Common myeloid progenitor, CD34-positive (primary cell): ENCODE measurements around the gene MYO3A.

Experiments used
- CTCF ChIA-PET: fragments of 350-600 bp; sonication (Branson Sonifier 250); formaldehyde crosslinking; loops from one replicate; lab custom pipeline; 2021; ENCODE audit warnings: antibody characterized with exemption; lab: Charles Lee
- POLR2A ChIA-PET: fragments of 350-600 bp; sonication (Branson Sonifier 250); formaldehyde crosslinking; loops from one replicate; lab custom pipeline; 2021; ENCODE audit warnings: antibody characterized with exemption; lab: Charles Lee
- DNase-seq, 3 donors: peaks; one replicate each; pipeline versions ENCODE4 v3.0.0 to v3.0.0-alpha.2; 2013
- H3K27ac ChIP-seq, 2 experiments: 1 replicate in 1 of 2; 2 replicates in 1 of 2; pipeline ENCODE4 v1.7.0; 2013; ENCODE audit warnings: inconsistent platforms in 2 of 2, low read length in 2 of 2, mild to moderate bottlenecking in 2 of 2, low read depth in 1 of 2, moderate library complexity in 1 of 2; ENCODE audit not compliant: severe bottlenecking in 2 of 2, insufficient read depth in 1 of 2, poor library complexity in 1 of 2
- H3K27me3 ChIP-seq, 5 experiments: replicated peaks in 2 of 5; 1 replicate in 3 of 5; 2 replicates in 2 of 5; pipeline versions ENCODE4 v1.6.1 to v1.7.0; 2013; ENCODE audit warnings: low read length in 4 of 5, mild to moderate bottlenecking in 2 of 5, moderate library complexity in 2 of 5, inconsistent platforms in 1 of 5; ENCODE audit not compliant: insufficient read depth in 5 of 5, control insufficient read depth in 4 of 5
- H3K36me3 ChIP-seq, 4 experiments: 1 replicate in 2 of 4; 2 replicates in 2 of 4; pipeline versions ENCODE4 v1.6.1 to v1.7.0; 2013; ENCODE audit warnings: low read length in 3 of 4, control low read depth in 1 of 4, mild to moderate bottlenecking in 1 of 4; ENCODE audit not compliant: control insufficient read depth in 4 of 4, insufficient read depth in 4 of 4
- H3K4me1 ChIP-seq, 4 experiments: 1 replicate in 3 of 4; 2 replicates in 1 of 4; pipeline versions ENCODE4 v1.6.1 to v1.7.1; 2013; ENCODE audit warnings: low read length in 3 of 4, mild to moderate bottlenecking in 3 of 4, control low read depth in 1 of 4, inconsistent platforms in 1 of 4, moderate library complexity in 1 of 4; ENCODE audit not compliant: control insufficient read depth in 4 of 4, insufficient read depth in 4 of 4; ENCODE audit errors: control extremely low read depth in 1 of 4
- H3K4me3 ChIP-seq, 7 experiments: 1 replicate in 4 of 7; 2 replicates in 3 of 7; pipeline versions ENCODE4 v1.5.1 to v1.7.0; 2013; ENCODE audit warnings: mild to moderate bottlenecking in 7 of 7, low read length in 6 of 7, moderate library complexity in 6 of 7, inconsistent platforms in 2 of 7, low read depth in 2 of 7, control low read depth in 1 of 7; ENCODE audit not compliant: insufficient read depth in 4 of 7, control insufficient read depth in 1 of 7; ENCODE audit errors: extremely low read depth in 1 of 7
- H3K9me3 ChIP-seq, 5 experiments: 1 replicate in 4 of 5; 2 replicates in 1 of 5; pipeline versions ENCODE4 v1.6.1 to v1.7.1; 2013; ENCODE audit warnings: low read length in 4 of 5, mild to moderate bottlenecking in 2 of 5, inconsistent platforms in 1 of 5, low read depth in 1 of 5, moderate library complexity in 1 of 5; ENCODE audit not compliant: control insufficient read depth in 4 of 5, insufficient read depth in 2 of 5; ENCODE audit errors: control extremely low read depth in 1 of 5
- WGBS: methylation state at CpG from one replicate; pipeline ENCODE4 v1.1.5; 2013; ENCODE audit not compliant: insufficient coverage; 5-methylcytosine and 5-hydroxymethylcytosine counted together

Gene MYO3A

DNA sequence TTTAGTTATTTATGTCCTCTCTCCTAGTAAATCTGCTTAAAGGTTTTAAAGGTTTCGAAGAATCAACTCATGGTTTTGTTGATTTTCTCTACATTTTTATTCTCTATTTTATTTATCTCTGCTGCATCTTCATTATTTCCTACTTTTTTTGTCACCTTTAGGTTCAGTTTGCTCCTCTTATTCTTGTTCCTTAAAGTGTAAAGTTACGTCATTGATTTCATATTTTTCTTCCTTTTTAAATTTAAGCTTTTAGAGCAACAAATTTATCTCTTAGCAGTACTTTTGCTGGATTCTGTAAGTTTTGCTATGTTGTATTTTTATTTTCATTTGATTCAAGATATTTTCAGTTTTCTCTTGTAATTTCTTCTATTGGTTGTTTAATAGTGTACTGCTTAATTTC lies 10.7 kb downstream of the MYO3A start:
- DNase-seq: no peak
- H3K36me3 ChIP-seq: no peaks in the 10 kb centered on the region
- CTCF ChIA-PET: no interaction called here
- H3K4me1 ChIP-seq: no peaks in the 10 kb centered on the region
- H3K27ac ChIP-seq: no peak overlapping the region
- H3K9me3 ChIP-seq: peaks cover 0 to 3% (median 2%) of the 10 kb centered on the region in 5 experiments
- POLR2A ChIA-PET: no interaction called here
- 100% methylated on average over 1 of the region's 2 CpGs for WGBS
- H3K4me3 ChIP-seq: no peak overlapping the region
- H3K27me3 ChIP-seq: peaks cover 0 to 11% (median 2%) of the 10 kb centered on the region in 5 experiments

GRCh38 chr10:25952857-25953256 lies 18.8 kb downstream of the MYO3A start:
- POLR2A ChIA-PET: no interaction called here
- Histone ChIP-seq H3K27me3 (peaks cover 0 to 1% (median 0%) of the 10 kb centered on the region in 5 experiments), H3K4me3 (no peak overlapping the region), H3K4me1 (no peaks in the 10 kb centered on the region), H3K27ac (no peak overlapping the region), H3K36me3 (no peaks in the 10 kb centered on the region), H3K9me3 (peaks cover 0 to 12% (median 0%) of the 10 kb centered on the region in 5 experiments)
- 100% methylated on average over 1 of the region's 2 CpGs for WGBS
- no peak for DNase-seq
- CTCF ChIA-PET: no interaction called here

- Histone ChIP-seq H3K36me3 (no peaks in the 10 kb centered on the region), H3K9me3 (peaks cover 0 to 19% (median 0%) of the 10 kb centered on the region in 5 experiments), H3K4me1 (peaks cover 0 to under 1% (median 0%) of the 10 kb centered on the region in 4 experiments), H3K27me3 (peaks cover 0 to 5% (median 0%) of the 10 kb centered on the region in 5 experiments), H3K27ac (no peak overlapping the region), H3K4me3 (no peak overlapping the region)
- ChIA-PET POLR2A (no interaction called here), CTCF (no interaction called here)
- no peak for DNase-seq
- no CpG with 5 or more reads among the region's 1 CpG for WGBS
Measured at GRCh38 chr10:25954851-25955250, 20.8 kb downstream of the MYO3A start.

GRCh38 chr10:25959540-25960232 lies 25.7 kb downstream of the MYO3A start:
- peaks cover 0 to 19% (median 0%) of the 10 kb centered on the region in 5 experiments for H3K9me3 ChIP-seq
- peak; percentile 14 to 44 (median 42) for DNase-seq
- no peak overlapping the region for H3K27ac ChIP-seq
- POLR2A ChIA-PET: no interaction called here
- H3K27me3 ChIP-seq: peaks cover 0 to 17% (median 3%) of the 10 kb centered on the region in 5 experiments
- WGBS: 100% methylated on average over 1 of the region's 3 CpGs
- H3K4me3 ChIP-seq: no peak overlapping the region
- H3K4me1 ChIP-seq: peaks cover 0 to 13% (median 1%) of the 10 kb centered on the region in 4 experiments
- H3K36me3 ChIP-seq: no peaks in the 10 kb centered on the region
- CTCF ChIA-PET: no interaction called here

- no peak overlapping the region for H3K4me3 ChIP-seq
- no peak for DNase-seq
- H3K36me3 ChIP-seq: no peaks in the 10 kb centered on the region
- ChIA-PET POLR2A (no interaction called here), CTCF (no interaction called here)
- 92% methylated on average over 2 of the region's 4 CpGs for WGBS
- peaks cover 0 to 13% (median 8%) of the 10 kb centered on the region in 5 experiments for H3K27me3 ChIP-seq
- no peak overlapping the region for H3K27ac ChIP-seq
- H3K9me3 ChIP-seq: no peaks in the 10 kb centered on the region
- H3K4me1 ChIP-seq: peaks cover 0 to 8% (median under 1%) of the 10 kb centered on the region in 4 experiments
Measured at GRCh38 chr10:25965584-25965983, 31.6 kb downstream of the MYO3A start.

GRCh38 chr10:25966844-25967243 lies 32.8 kb downstream of the MYO3A start:
- no CpG with 5 or more reads among the region's 2 CpGs for WGBS
- no peak overlapping the region for H3K4me3 ChIP-seq
- DNase-seq: peak in 2 of 3 donors; percentile 3 to 14
- peaks cover 0 to 3% (median 0%) of the 10 kb centered on the region in 4 experiments for H3K4me1 ChIP-seq
- ChIA-PET POLR2A (no interaction called here), CTCF (no interaction called here)
- H3K9me3 ChIP-seq: no peaks in the 10 kb centered on the region
- H3K36me3 ChIP-seq: no peaks in the 10 kb centered on the region
- peaks cover 0 to 12% (median 7%) of the 10 kb centered on the region in 5 experiments for H3K27me3 ChIP-seq
- no peak overlapping the region for H3K27ac ChIP-seq

GRCh38 chr10:25972631-25973030 lies 38.6 kb downstream of the MYO3A start:
- ChIA-PET POLR2A (no interaction called here), CTCF (no interaction called here)
- H3K9me3 ChIP-seq: peaks cover 0 to 3% (median 0%) of the 10 kb centered on the region in 5 experiments
- no peak for DNase-seq
- no peaks in the 10 kb centered on the region for H3K4me1 ChIP-seq
- no peaks in the 10 kb centered on the region for H3K27me3 ChIP-seq
- no peaks in the 10 kb centered on the region for H3K36me3 ChIP-seq
- no peak overlapping the region for H3K4me3 ChIP-seq
- H3K27ac ChIP-seq: no peak overlapping the region
